Mucosa of descending colon (tissue), 3 donors: ENCODE measurements around the gene PSMB2. TPM values are rescaled to one million over a fixed set of nuclear protein-coding genes. Genes with fewer than 3 reads are reported as not detected.

Experiments used
- ATAC-seq: fragments of 200-7000 bp; cut with Tn5 transposase; one replicate; pipeline ENCODE4 v1.9.1; 2020; ENCODE audit warnings: mild to moderate bottlenecking, moderate library complexity
- DNase-seq, 3 donors: peaks; one replicate each; pipeline ENCODE4 v3.0.0-alpha.2; 2020
- H3K36me3 ChIP-seq: fragments of 200-600 bp; one replicate; pipeline ENCODE4 v1.8.0; 2021; ENCODE audit warnings: low read depth, mild to moderate bottlenecking
- H3K4me1 ChIP-seq: fragments of 200-600 bp; one replicate; pipeline ENCODE4 v1.8.0; 2021; ENCODE audit warnings: low read depth, mild to moderate bottlenecking
- H3K4me3 ChIP-seq: fragments of 200-600 bp; one replicate; pipeline ENCODE4 v1.8.0; 2021; ENCODE audit warnings: mild to moderate bottlenecking
- H3K9me3 ChIP-seq: fragments of 200-600 bp; one replicate; pipeline ENCODE4 v1.8.0; 2021; ENCODE audit warnings: mild to moderate bottlenecking
- intact Hi-C, 2 donors: fragments of 100-400 bp; cut with DNase I in 1 of 2; cut with micrococcal nuclease in 1 of 2; formaldehyde crosslinking; loops; one replicate each; pipeline versions ENCODE4 v1.11.0 to v1.11.1; 2022; cut with DNase I, micrococcal nuclease
- total RNA-seq, 3 donors: library from RNA; stranded (reverse); fragmentation: NEBNext Ultra II Directional in 2 of 3; extraction: Animal tissue kit (Norgen Biotek cat#: 25700) in 2 of 3; gene quantifications; one replicate each; pipeline versions ENCODE4 v1.2.1 to v1.2.4, GENCODE V29; 2021 to 2023
- TF ChIP-seq, protein P1 (sequence below): fragments of 200-600 bp; IDR thresholded peaks from one replicate; pipeline ENCODE4 v1.8.0; 2022; ENCODE audit warnings: antibody characterized with exemption, mild to moderate bottlenecking
- donor health status: DM: no; HTN: no; CAD: no; lungs with moderate emphysema.
- donor health status: DM: no; HTN: no; CAD: no.
- donor health status: DM: no; HTN: yes; CAD: no.

Gene PSMB2
- total RNA-seq, 3 donors from 2014 or later = 34.8 to 62.9 (median 39.7) TPM

DNA sequence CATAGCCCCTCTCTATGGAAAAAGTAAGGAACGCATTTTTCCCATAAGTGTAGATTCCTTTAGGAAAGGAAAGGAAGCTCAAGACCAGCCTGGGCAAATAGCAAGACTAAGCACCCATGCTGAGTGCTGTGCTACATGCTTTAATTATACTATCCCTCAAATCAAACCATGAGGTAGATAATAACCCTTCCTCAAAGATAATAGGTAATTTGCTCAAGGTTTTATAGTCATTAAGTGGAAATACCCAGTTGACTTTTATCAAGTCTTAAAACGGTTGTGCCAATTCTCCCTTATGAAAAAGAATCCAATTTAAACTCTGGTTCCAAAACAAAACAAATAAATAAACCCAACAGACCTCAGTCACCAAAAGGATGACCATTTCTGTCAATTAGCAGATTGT, 87.5 kb downstream of the PSMB2 start:
- H3K9me3 ChIP-seq = no peaks in the 10 kb centered on the region
- TF ChIP-seq, protein P1, sequence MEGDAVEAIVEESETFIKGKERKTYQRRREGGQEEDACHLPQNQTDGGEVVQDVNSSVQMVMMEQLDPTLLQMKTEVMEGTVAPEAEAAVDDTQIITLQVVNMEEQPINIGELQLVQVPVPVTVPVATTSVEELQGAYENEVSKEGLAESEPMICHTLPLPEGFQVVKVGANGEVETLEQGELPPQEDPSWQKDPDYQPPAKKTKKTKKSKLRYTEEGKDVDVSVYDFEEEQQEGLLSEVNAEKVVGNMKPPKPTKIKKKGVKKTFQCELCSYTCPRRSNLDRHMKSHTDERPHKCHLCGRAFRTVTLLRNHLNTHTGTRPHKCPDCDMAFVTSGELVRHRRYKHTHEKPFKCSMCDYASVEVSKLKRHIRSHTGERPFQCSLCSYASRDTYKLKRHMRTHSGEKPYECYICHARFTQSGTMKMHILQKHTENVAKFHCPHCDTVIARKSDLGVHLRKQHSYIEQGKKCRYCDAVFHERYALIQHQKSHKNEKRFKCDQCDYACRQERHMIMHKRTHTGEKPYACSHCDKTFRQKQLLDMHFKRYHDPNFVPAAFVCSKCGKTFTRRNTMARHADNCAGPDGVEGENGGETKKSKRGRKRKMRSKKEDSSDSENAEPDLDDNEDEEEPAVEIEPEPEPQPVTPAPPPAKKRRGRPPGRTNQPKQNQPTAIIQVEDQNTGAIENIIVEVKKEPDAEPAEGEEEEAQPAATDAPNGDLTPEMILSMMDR = no peak
- intact Hi-C loops = no loop called here
- ATAC-seq = no peak
- DNase-seq = no peak
- H3K4me3 ChIP-seq = no peak overlapping the region
- H3K36me3 ChIP-seq = peaks cover 7% of the 10 kb centered on the region
- peaks cover 25% of the 10 kb centered on the region for H3K4me1 ChIP-seq

Other genes with a start within 250 kb of the PSMB2 start
- 10 to 100 TPM; 59.6 to 84.6 (median 75.7) TPM for gene KIAA0319L, start 84.1 kb downstream of the PSMB2 start, total RNA-seq
- 10 to 100 TPM in 2 of 3 donors, 1 to 10 TPM in 1; 6.7 to 30.4 (median 11.2) TPM for gene NCDN, start 83.7 kb downstream of the PSMB2 start, total RNA-seq
- gene TFAP2E, start 68.2 kb downstream of the PSMB2 start, total RNA-seq = under 1 TPM; 0.27 to 0.79 (median 0.67) TPM
- gene C1orf216, start 77.4 kb upstream of the PSMB2 start, total RNA-seq = 10 to 100 TPM in 1 of 3 donors, 1 to 10 TPM in 1, under 1 TPM in 1; 0.87 to 23.1 (median 3.9) TPM
- gene CLSPN, start 128.5 kb upstream of the PSMB2 start, total RNA-seq = 1 to 10 TPM; 1.4 to 8.6 (median 2.3) TPM
- 10 to 100 TPM in 2 of 3 donors, 1 to 10 TPM in 1; 9.9 to 20.0 (median 18.2) TPM for gene AGO4, start 166.5 kb upstream of the PSMB2 start, total RNA-seq
- gene AGO1, start 241.7 kb upstream of the PSMB2 start, total RNA-seq = 10 to 100 TPM; 28.6 to 32.0 (median 29.4) TPM